HL-60 (cell line): Measurements from ENCODE around the gene PGLYRP4.

ENCODE experiments used
- GABPA ChIP-seq: IDR thresholded peaks from 2 replicates; pipeline ENCODE4 v1.6.1; 2012; ENCODE audit warnings: low read depth
- POLR2AphosphoS5 ChIP-seq: IDR thresholded peaks from 2 replicates; pipeline ENCODE4 v1.6.1; 2012; ENCODE audit warnings: low read depth
- TF ChIP-seq, protein P1 (sequence below): IDR thresholded peaks from one replicate; pipeline ENCODE4 v1.5.1; 2011; ENCODE audit warnings: low read length, control low read depth, inconsistent platforms; ENCODE audit not compliant: insufficient read depth
- TF ChIP-seq, protein P2 (sequence below): IDR thresholded peaks from 2 replicates; pipeline ENCODE4 v1.6.1; 2012; ENCODE audit warnings: low read depth; ENCODE audit not compliant: insufficient replicate concordance

DNA sequence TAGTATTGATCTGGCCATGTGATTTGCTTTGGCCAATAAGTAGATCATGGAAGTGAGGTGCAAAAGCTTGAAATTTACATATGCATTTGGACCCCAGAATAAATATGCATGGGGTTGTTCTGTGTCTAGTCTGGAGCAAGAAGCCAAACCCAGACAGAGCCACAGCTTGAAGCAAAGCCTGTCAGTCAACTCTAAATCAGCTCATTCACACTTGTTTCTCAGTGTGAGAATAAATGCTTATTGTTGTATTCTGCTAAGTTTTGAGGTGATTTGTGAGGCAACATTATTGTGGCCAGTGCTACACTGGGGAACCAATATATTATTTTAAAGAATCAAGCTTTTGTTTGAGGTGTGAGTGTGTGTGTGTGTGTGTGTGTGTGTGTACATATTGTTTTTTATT is 23.7 kb downstream of the PGLYRP4 start:
- TF ChIP-seq, protein P1, sequence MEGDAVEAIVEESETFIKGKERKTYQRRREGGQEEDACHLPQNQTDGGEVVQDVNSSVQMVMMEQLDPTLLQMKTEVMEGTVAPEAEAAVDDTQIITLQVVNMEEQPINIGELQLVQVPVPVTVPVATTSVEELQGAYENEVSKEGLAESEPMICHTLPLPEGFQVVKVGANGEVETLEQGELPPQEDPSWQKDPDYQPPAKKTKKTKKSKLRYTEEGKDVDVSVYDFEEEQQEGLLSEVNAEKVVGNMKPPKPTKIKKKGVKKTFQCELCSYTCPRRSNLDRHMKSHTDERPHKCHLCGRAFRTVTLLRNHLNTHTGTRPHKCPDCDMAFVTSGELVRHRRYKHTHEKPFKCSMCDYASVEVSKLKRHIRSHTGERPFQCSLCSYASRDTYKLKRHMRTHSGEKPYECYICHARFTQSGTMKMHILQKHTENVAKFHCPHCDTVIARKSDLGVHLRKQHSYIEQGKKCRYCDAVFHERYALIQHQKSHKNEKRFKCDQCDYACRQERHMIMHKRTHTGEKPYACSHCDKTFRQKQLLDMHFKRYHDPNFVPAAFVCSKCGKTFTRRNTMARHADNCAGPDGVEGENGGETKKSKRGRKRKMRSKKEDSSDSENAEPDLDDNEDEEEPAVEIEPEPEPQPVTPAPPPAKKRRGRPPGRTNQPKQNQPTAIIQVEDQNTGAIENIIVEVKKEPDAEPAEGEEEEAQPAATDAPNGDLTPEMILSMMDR: no peak
- TF ChIP-seq POLR2AphosphoS5 (no peak), GABPA (no peak)
- TF ChIP-seq, protein P2, sequence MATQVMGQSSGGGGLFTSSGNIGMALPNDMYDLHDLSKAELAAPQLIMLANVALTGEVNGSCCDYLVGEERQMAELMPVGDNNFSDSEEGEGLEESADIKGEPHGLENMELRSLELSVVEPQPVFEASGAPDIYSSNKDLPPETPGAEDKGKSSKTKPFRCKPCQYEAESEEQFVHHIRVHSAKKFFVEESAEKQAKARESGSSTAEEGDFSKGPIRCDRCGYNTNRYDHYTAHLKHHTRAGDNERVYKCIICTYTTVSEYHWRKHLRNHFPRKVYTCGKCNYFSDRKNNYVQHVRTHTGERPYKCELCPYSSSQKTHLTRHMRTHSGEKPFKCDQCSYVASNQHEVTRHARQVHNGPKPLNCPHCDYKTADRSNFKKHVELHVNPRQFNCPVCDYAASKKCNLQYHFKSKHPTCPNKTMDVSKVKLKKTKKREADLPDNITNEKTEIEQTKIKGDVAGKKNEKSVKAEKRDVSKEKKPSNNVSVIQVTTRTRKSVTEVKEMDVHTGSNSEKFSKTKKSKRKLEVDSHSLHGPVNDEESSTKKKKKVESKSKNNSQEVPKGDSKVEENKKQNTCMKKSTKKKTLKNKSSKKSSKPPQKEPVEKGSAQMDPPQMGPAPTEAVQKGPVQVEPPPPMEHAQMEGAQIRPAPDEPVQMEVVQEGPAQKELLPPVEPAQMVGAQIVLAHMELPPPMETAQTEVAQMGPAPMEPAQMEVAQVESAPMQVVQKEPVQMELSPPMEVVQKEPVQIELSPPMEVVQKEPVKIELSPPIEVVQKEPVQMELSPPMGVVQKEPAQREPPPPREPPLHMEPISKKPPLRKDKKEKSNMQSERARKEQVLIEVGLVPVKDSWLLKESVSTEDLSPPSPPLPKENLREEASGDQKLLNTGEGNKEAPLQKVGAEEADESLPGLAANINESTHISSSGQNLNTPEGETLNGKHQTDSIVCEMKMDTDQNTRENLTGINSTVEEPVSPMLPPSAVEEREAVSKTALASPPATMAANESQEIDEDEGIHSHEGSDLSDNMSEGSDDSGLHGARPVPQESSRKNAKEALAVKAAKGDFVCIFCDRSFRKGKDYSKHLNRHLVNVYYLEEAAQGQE: no peak
